SH-SY5Y (cell line): ENCODE results near the gene SLX9.

ENCODE experiments used
- GATA2 ChIP-seq: IDR thresholded peaks from 2 replicates; pipeline ENCODE4 v1.6.1; 2011; ENCODE audit warnings: mild to moderate bottlenecking, low read depth, low read length
- GATA3 ChIP-seq: IDR thresholded peaks from 2 replicates; pipeline ENCODE4 v1.6.1; 2011; ENCODE audit warnings: low read depth, mild to moderate bottlenecking, low read length, moderate library complexity

DNA sequence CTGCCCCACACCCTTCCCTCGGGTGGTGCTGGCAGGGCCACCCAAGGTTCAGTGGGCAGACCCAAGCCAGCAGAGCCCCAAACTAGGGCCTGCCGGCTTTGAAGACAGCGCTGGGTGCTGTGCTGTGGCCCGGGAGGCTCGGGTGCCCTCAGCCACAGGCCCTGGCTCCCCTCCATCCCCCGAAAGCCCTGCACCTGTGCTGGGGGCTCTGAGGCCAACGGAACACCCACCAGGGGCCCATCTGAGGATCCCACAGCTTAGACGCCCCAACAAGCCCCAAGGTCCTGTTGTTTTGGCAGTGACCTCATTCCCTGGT, 27.7 kb upstream of the SLX9 start:
- TF ChIP-seq GATA2 (no peak), GATA3 (no peak)
